Measurements from ENCODE around the gene RNF115.

Gene RNF115

DNA sequence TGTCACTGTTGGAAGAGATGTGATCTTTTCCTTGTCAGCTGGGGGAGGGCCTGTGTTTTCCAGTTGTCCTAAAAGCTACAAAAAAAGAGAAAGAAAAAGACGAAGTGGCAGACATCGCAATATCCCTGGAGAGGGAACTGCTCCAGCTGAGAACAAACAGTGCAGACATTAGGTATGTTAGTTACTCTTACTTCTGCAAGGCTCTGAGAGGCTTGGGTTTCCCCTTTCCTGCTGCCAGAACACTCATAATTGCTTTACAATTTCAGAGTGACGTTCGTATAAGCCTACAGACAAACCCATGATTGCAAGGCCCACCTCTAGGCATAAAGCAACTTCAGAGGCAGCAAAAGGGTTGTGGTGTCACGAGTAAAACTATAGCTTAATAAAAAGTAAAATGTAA lies 73.5 kb downstream of the RNF115 start:
- Histone ChIP-seq H2BK5ac (ENCODE audit: low read depth, low read length, poor library complexity) (peak overlapping the region; percentile 39), H3K27ac (ENCODE audit: low read depth, low read length) (peak overlapping the region; percentile 82), H3K79me2 (ENCODE audit: control insufficient read depth, insufficient read depth, low read length, poor library complexity) (no peaks in the 10 kb centered on the region), H3K23ac (ENCODE audit: low read length) (no peak overlapping the region), H3K36me3 (ENCODE audit: control insufficient read depth in 1 of 2, insufficient read depth in 2 of 2, low read length in 2 of 2) (peaks cover 10 to 11% of the 10 kb centered on the region in 2 experiments), H2AK5ac (ENCODE audit: low read length) (no peak overlapping the region), H3K79me1 (ENCODE audit: low read length) (peaks cover 7% of the 10 kb centered on the region), H3K4me1 (ENCODE audit: control insufficient read depth in 1 of 2, insufficient read depth in 2 of 2, low read length in 2 of 2) (peaks cover 3 to 10% of the 10 kb centered on the region in 2 experiments), H3K4ac (ENCODE audit: low read depth, low read length) (no peak overlapping the region), H4K91ac (ENCODE audit: low read depth, low read length) (no peak overlapping the region), H3K4me2 (ENCODE audit: low read length) (no peak overlapping the region), H3K27me3 (ENCODE audit: insufficient read depth, low read length) (no peaks in the 10 kb centered on the region), H3K9ac (ENCODE audit: low read length) (no peak overlapping the region), H2BK12ac (ENCODE audit: low read length) (no peak overlapping the region), H3K4me3 (ENCODE audit: low read depth, low read length) (no peak overlapping the region), H3K14ac (ENCODE audit: low read length) (no peak overlapping the region), H2BK120ac (ENCODE audit: insufficient read depth, low read length, poor library complexity) (peak overlapping the region; percentile 33), H3K18ac (ENCODE audit: low read length) (no peak overlapping the region), H2AFZ (ENCODE audit: insufficient read depth, low read length, poor library complexity) (no peak overlapping the region), H4K12ac (ENCODE audit: low read depth, low read length) (no peak overlapping the region), H3K9me3 (ENCODE audit: insufficient read depth, low read depth, low read length) (no peaks in the 10 kb centered on the region), H4K8ac (ENCODE audit: low read depth, low read length) (peak overlapping the region; percentile 37)
- no CpG with 5 or more reads among the region's 5 CpGs for WGBS (ENCODE audit: extremely low coverage, insufficient coverage, insufficient read length)
- no peak for DNase-seq

DNA sequence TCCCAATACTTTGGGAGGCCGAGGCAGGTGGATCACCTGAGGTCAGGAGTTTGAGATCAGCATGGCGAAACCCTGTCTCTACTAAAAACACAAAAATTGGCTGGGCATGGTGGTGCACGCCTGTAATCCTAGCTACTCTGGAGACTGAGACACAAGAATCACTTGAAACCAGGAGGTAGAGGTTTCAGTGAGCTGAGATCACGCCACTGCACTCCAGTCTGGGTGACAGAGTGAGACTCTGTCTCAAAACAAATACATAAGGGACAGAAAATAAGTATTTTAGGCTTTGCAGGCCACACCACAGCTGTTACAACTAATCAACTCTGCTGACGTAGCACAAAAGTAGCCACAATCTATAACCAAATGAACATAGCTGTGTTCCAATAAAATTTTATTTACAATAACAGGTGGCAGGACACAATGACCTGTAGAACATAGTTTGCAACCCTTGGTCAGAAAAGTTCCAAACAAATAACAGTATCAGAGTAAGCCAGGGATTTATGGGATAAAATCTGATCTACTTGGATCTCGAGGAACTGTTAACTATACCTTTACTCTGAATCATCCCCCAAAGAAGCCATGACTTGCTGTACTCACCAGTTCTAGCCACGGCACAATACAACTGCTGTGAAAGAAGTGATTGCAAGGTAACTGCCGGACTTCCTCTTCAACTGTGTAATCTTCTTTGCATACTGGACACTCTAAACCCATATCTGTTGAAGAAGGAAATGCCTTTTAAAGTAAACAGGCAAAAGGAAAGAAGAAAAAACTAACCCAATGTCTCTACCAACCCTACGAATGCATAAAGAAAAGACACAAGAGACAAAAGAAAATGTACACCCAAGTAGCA lies 76.3 kb downstream of the RNF115 start:
- no CpG with 5 or more reads among the region's 9 CpGs for WGBS (ENCODE audit: extremely low coverage, insufficient coverage, insufficient read length)
- no peak overlapping the region for H4K12ac ChIP-seq (ENCODE audit: low read depth, low read length)
- no peak overlapping the region for H4K91ac ChIP-seq (ENCODE audit: low read depth, low read length)
- no peak overlapping the region for H3K23ac ChIP-seq (ENCODE audit: low read length)
- H2AK5ac ChIP-seq (ENCODE audit: low read length) = no peak overlapping the region
- no peak overlapping the region for H4K8ac ChIP-seq (ENCODE audit: low read depth, low read length)
- no peak overlapping the region for H2BK120ac ChIP-seq (ENCODE audit: insufficient read depth, low read length, poor library complexity)
- no peak overlapping the region for H2BK5ac ChIP-seq (ENCODE audit: low read depth, low read length, poor library complexity)
- no peaks in the 10 kb centered on the region for H3K9me3 ChIP-seq (ENCODE audit: insufficient read depth, low read depth, low read length)
- H2AFZ ChIP-seq (ENCODE audit: insufficient read depth, low read length, poor library complexity) = no peak overlapping the region
- no peak overlapping the region for H3K14ac ChIP-seq (ENCODE audit: low read length)
- H3K4me1 ChIP-seq (ENCODE audit: control insufficient read depth in 1 of 2, insufficient read depth in 2 of 2, low read length in 2 of 2) = peaks cover 3 to 10% of the 10 kb centered on the region in 2 experiments
- H3K36me3 ChIP-seq (ENCODE audit: control insufficient read depth in 1 of 2, insufficient read depth in 2 of 2, low read length in 2 of 2) = peaks cover 11 to 22% of the 10 kb centered on the region in 2 experiments
- H3K27ac ChIP-seq (ENCODE audit: low read depth, low read length) = no peak overlapping the region
- no peaks in the 10 kb centered on the region for H3K79me2 ChIP-seq (ENCODE audit: control insufficient read depth, insufficient read depth, low read length, poor library complexity)
- peaks cover 7% of the 10 kb centered on the region for H3K79me1 ChIP-seq (ENCODE audit: low read length)
- H2BK12ac ChIP-seq (ENCODE audit: low read length) = no peak overlapping the region
- no peak overlapping the region for H3K9ac ChIP-seq (ENCODE audit: low read length)
- no peak overlapping the region for H3K4ac ChIP-seq (ENCODE audit: low read depth, low read length)
- no peak overlapping the region for H3K4me2 ChIP-seq (ENCODE audit: low read length)
- H3K27me3 ChIP-seq (ENCODE audit: insufficient read depth, low read length) = no peaks in the 10 kb centered on the region
- no peak overlapping the region for H3K4me3 ChIP-seq (ENCODE audit: low read depth, low read length)
- no peak overlapping the region for H3K18ac ChIP-seq (ENCODE audit: low read length)
- no peak for DNase-seq

- Histone ChIP-seq H3K4me3 (ENCODE audit: low read depth, low read length) (no peak overlapping the region), H3K4me1 (ENCODE audit: control insufficient read depth in 1 of 2, insufficient read depth in 2 of 2, low read length in 2 of 2) (no peaks in the 10 kb centered on the region), H3K4me2 (ENCODE audit: low read length) (no peak overlapping the region), H3K9ac (ENCODE audit: low read length) (no peak overlapping the region), H4K91ac (ENCODE audit: low read depth, low read length) (no peak overlapping the region), H4K8ac (ENCODE audit: low read depth, low read length) (no peak overlapping the region), H3K27ac (ENCODE audit: low read depth, low read length) (no peak overlapping the region), H3K4ac (ENCODE audit: low read depth, low read length) (no peak overlapping the region), H3K79me1 (ENCODE audit: low read length) (no peaks in the 10 kb centered on the region), H3K23ac (ENCODE audit: low read length) (no peak overlapping the region), H3K27me3 (ENCODE audit: insufficient read depth, low read length) (no peaks in the 10 kb centered on the region), H3K9me3 (ENCODE audit: insufficient read depth, low read depth, low read length) (no peaks in the 10 kb centered on the region), H3K79me2 (ENCODE audit: control insufficient read depth, insufficient read depth, low read length, poor library complexity) (no peaks in the 10 kb centered on the region), H3K36me3 (ENCODE audit: control insufficient read depth in 1 of 2, insufficient read depth in 2 of 2, low read length in 2 of 2) (peaks cover 5 to 17% of the 10 kb centered on the region in 2 experiments), H2BK12ac (ENCODE audit: low read length) (no peak overlapping the region), H2AK5ac (ENCODE audit: low read length) (no peak overlapping the region), H2AFZ (ENCODE audit: insufficient read depth, low read length, poor library complexity) (no peak overlapping the region), H2BK120ac (ENCODE audit: insufficient read depth, low read length, poor library complexity) (no peak overlapping the region), H3K14ac (ENCODE audit: low read length) (no peak overlapping the region), H4K12ac (ENCODE audit: low read depth, low read length) (no peak overlapping the region), H2BK5ac (ENCODE audit: low read depth, low read length, poor library complexity) (no peak overlapping the region), H3K18ac (ENCODE audit: low read length) (no peak overlapping the region)
- WGBS (ENCODE audit: extremely low coverage, insufficient coverage, insufficient read length) = no CpG with 5 or more reads among the region's 4 CpGs
- DNase-seq = no peak
Observed at GRCh38 chr1:145740269-145740668, 83.6 kb downstream of the RNF115 start.

GRCh38 chr1:145736191-145736590 lies 87.7 kb downstream of the RNF115 start:
- Histone ChIP-seq H2AK5ac (ENCODE audit: low read length) (no peak overlapping the region), H2BK120ac (ENCODE audit: insufficient read depth, low read length, poor library complexity) (no peak overlapping the region), H3K4me1 (ENCODE audit: control insufficient read depth in 1 of 2, insufficient read depth in 2 of 2, low read length in 2 of 2) (no peaks in the 10 kb centered on the region), H2BK12ac (ENCODE audit: low read length) (no peak overlapping the region), H3K14ac (ENCODE audit: low read length) (no peak overlapping the region), H2AFZ (ENCODE audit: insufficient read depth, low read length, poor library complexity) (no peak overlapping the region), H3K9me3 (ENCODE audit: insufficient read depth, low read depth, low read length) (no peaks in the 10 kb centered on the region), H3K79me1 (ENCODE audit: low read length) (no peaks in the 10 kb centered on the region), H4K91ac (ENCODE audit: low read depth, low read length) (no peak overlapping the region), H3K4me2 (ENCODE audit: low read length) (no peak overlapping the region), H3K27ac (ENCODE audit: low read depth, low read length) (no peak overlapping the region), H3K4me3 (ENCODE audit: low read depth, low read length) (no peak overlapping the region), H3K79me2 (ENCODE audit: control insufficient read depth, insufficient read depth, low read length, poor library complexity) (no peaks in the 10 kb centered on the region), H4K8ac (ENCODE audit: low read depth, low read length) (no peak overlapping the region), H3K4ac (ENCODE audit: low read depth, low read length) (no peak overlapping the region), H3K36me3 (ENCODE audit: control insufficient read depth in 1 of 2, insufficient read depth in 2 of 2, low read length in 2 of 2) (peaks cover 0 to 4% of the 10 kb centered on the region in 2 experiments), H3K18ac (ENCODE audit: low read length) (no peak overlapping the region), H3K23ac (ENCODE audit: low read length) (peak overlapping the region; percentile 22), H3K27me3 (ENCODE audit: insufficient read depth, low read length) (no peaks in the 10 kb centered on the region), H4K12ac (ENCODE audit: low read depth, low read length) (no peak overlapping the region), H2BK5ac (ENCODE audit: low read depth, low read length, poor library complexity) (no peak overlapping the region), H3K9ac (ENCODE audit: low read length) (no peak overlapping the region)
- DNase-seq = no peak
- no CpG with 5 or more reads among the region's 1 CpG for WGBS (ENCODE audit: extremely low coverage, insufficient coverage, insufficient read length)

All from trophoblast cell (in vitro differentiated cells and primary cell).